ENCODE results near the gene MIF. TPM values are rescaled to one million over a fixed set of nuclear protein-coding genes. Genes with fewer than 3 reads are reported as not detected.

Gene MIF
- total RNA-seq, 4 donors from 2014 or later: 160 to 481 (median 281) TPM

- peaks cover 0 to 19% (median 11%) of the 10 kb centered on the region in 4 donors for H3K4me1 ChIP-seq
- peaks cover 0 to 15% (median 0%) of the 10 kb centered on the region in 3 donors for H3K36me3 ChIP-seq
- H3K27me3 ChIP-seq: no peaks in the 10 kb centered on the region
- no peak overlapping the region for H3K4me3 ChIP-seq
- 57 to 60% methylated on average over 11 of the region's 11 CpGs for WGBS, 2 donors
- no peak for TF ChIP-seq EP300 (IDR thresholded peaks at IDR 0.05)
- TF ChIP-seq POLR2A (IDR thresholded peaks at IDR 0.05): no peak
- peak in 1 of 5 experiments; percentile 8 for TF ChIP-seq CTCF (IDR thresholded peaks at IDR 0.05)
- H3K9me3 ChIP-seq: no peaks in the 10 kb centered on the region
- H3K27ac ChIP-seq: peak overlapping the region in 3 of 4 donors; percentile 6 to 91 (median 78)
- DNase-seq (ENCODE audit: low spot score in 2 of 2): no peak
Measured at GRCh38 chr22:23888615-23889401, 5.4 kb upstream of the MIF start.

- WGBS, 2 donors: 62 to 63% methylated on average over 5 of the region's 5 CpGs
- H3K4me3 ChIP-seq: no peak overlapping the region
- peaks cover 0 to 7% (median 0%) of the 10 kb centered on the region in 3 donors for H3K36me3 ChIP-seq
- no peaks in the 10 kb centered on the region for H3K9me3 ChIP-seq
- TF ChIP-seq EP300 (IDR thresholded peaks at IDR 0.05): no peak
- no peaks in the 10 kb centered on the region for H3K27me3 ChIP-seq
- H3K27ac ChIP-seq: peak overlapping the region in 3 of 4 donors; percentile 4 to 91 (median 78)
- peaks cover 0 to 21% (median 13%) of the 10 kb centered on the region in 4 donors for H3K4me1 ChIP-seq
- DNase-seq (ENCODE audit: low spot score in 2 of 2): no peak
Measured at GRCh38 chr22:23889620-23890019, 4.6 kb upstream of the MIF start.

GRCh38 chr22:23891726-23892125 lies 2.5 kb upstream of the MIF start:
- peaks cover 0 to 8% (median 0%) of the 10 kb centered on the region in 3 donors for H3K36me3 ChIP-seq
- no peak overlapping the region for H3K4me3 ChIP-seq
- H3K27ac ChIP-seq: no peak overlapping the region
- 83 to 98% methylated on average over 7 of the region's 7 CpGs for WGBS, 2 donors
- H3K4me1 ChIP-seq: peaks cover 0 to 39% (median 22%) of the 10 kb centered on the region in 4 donors
- no peaks in the 10 kb centered on the region for H3K27me3 ChIP-seq
- TF ChIP-seq CTCF (IDR thresholded peaks at IDR 0.05): no peak
- TF ChIP-seq EP300 (IDR thresholded peaks at IDR 0.05): no peak
- no peak for TF ChIP-seq POLR2A (IDR thresholded peaks at IDR 0.05)
- H3K9me3 ChIP-seq: no peaks in the 10 kb centered on the region
- no peak for DNase-seq (ENCODE audit: low spot score in 2 of 2)

DNA sequence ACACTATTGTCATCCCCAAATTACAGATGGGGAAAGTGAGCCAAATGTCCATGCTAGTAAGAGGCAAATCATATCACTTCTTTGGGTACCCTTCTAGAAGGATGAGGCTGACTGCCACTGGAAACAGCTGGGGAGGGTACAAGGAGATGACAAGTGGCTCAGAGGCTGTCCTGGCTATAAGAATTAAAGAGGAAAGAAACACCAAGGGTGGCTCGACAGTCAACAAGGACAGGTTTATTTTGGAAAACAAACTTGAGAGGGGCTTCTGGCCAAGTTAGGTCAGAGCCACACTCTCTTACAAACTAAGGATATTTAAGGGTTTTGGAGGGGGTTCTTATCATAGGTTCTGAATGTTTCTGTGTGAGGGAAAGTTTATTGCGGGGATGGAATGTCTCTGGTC lies 2.1 kb upstream of the MIF start:
- whole genome bisulfite sequencing, 2 donors: 93% methylated on average over 2 of the region's 2 CpGs
- no peaks in the 10 kb centered on the region for H3K9me3 ChIP-seq
- H3K27ac ChIP-seq: no peak overlapping the region
- H3K4me1 ChIP-seq: peaks cover 0 to 39% (median 22%) of the 10 kb centered on the region in 4 donors
- H3K4me3 ChIP-seq: no peak overlapping the region
- no peaks in the 10 kb centered on the region for H3K27me3 ChIP-seq
- no peak for TF ChIP-seq POLR2A (IDR thresholded peaks at IDR 0.05)
- peaks cover 0 to 12% (median 0%) of the 10 kb centered on the region in 3 donors for H3K36me3 ChIP-seq
- no peak for DNase-seq (ENCODE audit: low spot score in 2 of 2)

- H3K9me3 ChIP-seq: no peaks in the 10 kb centered on the region
- peaks cover 0 to 39% (median 22%) of the 10 kb centered on the region in 4 donors for H3K4me1 ChIP-seq
- peaks cover 0 to 18% (median 0%) of the 10 kb centered on the region in 3 donors for H3K36me3 ChIP-seq
- no peak overlapping the region for H3K4me3 ChIP-seq
- no peak overlapping the region for H3K27ac ChIP-seq
- no peaks in the 10 kb centered on the region for H3K27me3 ChIP-seq
- 49 to 82% methylated on average over 3 to 4 of the region's 4 CpGs for WGBS, 2 donors
- no peak for TF ChIP-seq POLR2A (IDR thresholded peaks at IDR 0.05)
- no peak for DNase-seq (ENCODE audit: low spot score in 2 of 2)
Measured at GRCh38 chr22:23892706-23893105, 1.5 kb upstream of the MIF start.

- no peak for TF ChIP-seq CTCF (IDR thresholded peaks at IDR 0.05)
- TF ChIP-seq POLR2A (IDR thresholded peaks at IDR 0.05): no peak
- no peak for TF ChIP-seq EP300 (IDR thresholded peaks at IDR 0.05)
- Histone ChIP-seq H3K36me3 (peaks cover 0 to 19% (median 0%) of the 10 kb centered on the region in 3 donors), H3K4me3 (peak overlapping the region; percentile 71 to 86 (median 74)), H3K27ac (peak overlapping the region; percentile 90 to 97 (median 93)), H3K27me3 (no peaks in the 10 kb centered on the region), H3K9me3 (no peaks in the 10 kb centered on the region), H3K4me1 (peaks cover 0 to 42% (median 19%) of the 10 kb centered on the region in 4 donors)
- DNase-seq (ENCODE audit: low spot score in 2 of 2): no peak
- 31 to 45% methylated on average over 11 of the region's 11 CpGs for WGBS, 2 donors
Measured at GRCh38 chr22:23893121-23893944, 850 bp upstream of the MIF start.
